ENCODE measurements around the gene FLYWCH2.

Gene FLYWCH2, protein sequence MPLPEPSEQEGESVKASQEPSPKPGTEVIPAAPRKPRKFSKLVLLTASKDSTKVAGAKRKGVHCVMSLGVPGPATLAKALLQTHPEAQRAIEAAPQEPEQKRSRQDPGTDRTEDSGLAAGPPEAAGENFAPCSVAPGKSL

DNA sequence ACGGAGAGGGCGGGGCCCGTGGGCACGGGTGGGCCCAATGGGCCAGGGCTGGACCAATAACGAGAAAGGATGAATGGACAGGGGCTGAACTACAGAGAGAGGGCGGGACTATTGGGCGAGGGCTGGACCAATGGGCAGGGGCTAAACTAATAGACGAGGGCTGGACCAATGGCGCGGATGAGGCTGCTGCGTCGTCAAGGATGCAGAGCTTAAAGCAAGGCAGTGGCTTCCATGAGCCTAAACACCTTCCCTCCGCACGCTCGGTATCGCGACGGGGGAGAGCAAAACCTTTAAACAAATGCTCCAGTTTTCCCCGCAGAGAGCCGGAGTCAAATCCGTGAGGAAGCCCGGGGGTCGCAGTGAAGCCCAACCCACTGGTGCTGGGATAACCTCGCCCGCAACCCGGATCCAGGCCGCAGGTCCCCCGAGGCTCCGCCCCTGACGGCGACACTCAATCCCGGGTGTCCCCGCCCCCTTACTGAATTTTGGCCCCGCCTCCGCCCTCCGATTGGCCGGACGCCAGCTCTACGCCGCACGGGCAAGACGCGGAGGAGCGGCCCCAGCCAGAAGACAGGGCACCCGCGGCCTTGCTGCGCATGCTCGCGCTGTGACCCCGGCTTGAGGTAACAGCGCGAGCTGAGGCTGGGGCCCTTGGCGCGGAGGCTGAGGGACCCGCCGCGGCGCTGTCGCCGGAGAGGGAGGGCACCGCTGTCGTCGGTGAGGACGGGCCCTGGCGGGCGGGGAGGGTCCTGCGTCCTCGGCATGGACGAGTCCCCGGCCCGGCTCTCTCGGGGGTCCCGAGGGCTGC is at the start of gene FLYWCH2:
Gene FLYWCH2 (plus strand): TSS at position 566 of the 808 bp plus-strand sequence. CDS start 13,235 bp downstream, outside the sequence.
- DNase-seq: peak; percentile 98

DNA sequence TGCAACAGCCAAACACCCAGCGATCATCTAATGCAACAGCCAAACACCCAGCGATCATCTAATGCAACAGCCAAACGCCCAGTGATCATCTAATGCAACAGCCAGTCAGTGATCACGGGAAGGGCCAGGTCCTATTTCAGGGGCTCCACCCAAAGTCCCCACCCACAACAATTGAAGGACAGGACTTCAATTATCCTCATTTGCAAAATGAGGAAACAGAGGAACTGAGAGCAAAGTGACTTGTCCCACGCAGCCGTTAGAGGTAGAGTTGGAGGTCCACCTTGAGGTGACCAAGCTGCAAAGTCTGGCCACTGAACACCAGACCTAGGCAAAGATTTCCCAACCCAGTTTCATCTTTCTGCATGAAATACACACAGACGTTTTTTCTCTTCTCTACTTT is 49.2 kb upstream of the FLYWCH2 start:
- DNase-seq: no peak

GRCh38 chr16:2834968-2835367 is 48.0 kb upstream of the FLYWCH2 start:
- DNase-seq: no peak

- no peak for DNase-seq
Observed at GRCh38 chr16:2835638-2836493, 47.1 kb upstream of the FLYWCH2 start.

DNA sequence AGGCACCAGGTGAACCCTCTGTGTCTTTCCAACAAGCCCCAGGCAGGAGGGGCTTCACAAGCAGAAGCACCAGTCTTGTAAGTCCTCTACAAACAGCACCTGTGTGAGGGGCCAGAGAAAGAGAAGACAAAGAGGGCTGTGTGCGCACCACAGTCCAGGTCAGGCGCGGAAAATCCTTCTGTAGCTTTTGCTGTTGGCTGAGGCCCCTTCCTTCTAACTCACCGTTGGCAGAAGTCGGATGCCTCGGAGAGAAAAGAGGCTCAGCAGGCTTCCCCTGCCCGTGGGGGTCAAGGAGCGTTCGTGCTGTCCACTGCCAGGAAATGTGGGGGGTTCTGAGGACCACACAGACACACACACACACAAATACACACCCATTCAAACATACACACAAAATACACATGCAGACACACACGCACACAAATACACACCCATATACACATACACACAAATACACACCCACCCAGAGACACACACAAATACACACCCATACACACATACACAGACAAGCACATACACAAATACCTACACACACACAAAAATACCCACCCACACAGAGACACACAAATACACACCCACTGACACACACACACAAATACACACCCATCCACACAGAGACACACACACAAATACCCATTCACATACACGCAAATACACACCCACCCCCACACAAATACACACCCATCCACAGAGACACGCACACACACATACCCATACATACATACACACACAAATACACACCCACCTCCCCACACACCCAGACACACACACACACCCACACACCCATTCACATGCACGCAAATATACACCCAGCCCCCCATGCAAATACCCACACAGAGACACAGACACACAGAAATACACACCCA is 46.1 kb upstream of the FLYWCH2 start:
- no peak for DNase-seq

- peak; percentile 69 for DNase-seq
Observed at GRCh38 chr16:2838928-2839327, 44.1 kb upstream of the FLYWCH2 start.

- no peak for DNase-seq
Observed at GRCh38 chr16:2839650-2840450, 43.2 kb upstream of the FLYWCH2 start.

DNA sequence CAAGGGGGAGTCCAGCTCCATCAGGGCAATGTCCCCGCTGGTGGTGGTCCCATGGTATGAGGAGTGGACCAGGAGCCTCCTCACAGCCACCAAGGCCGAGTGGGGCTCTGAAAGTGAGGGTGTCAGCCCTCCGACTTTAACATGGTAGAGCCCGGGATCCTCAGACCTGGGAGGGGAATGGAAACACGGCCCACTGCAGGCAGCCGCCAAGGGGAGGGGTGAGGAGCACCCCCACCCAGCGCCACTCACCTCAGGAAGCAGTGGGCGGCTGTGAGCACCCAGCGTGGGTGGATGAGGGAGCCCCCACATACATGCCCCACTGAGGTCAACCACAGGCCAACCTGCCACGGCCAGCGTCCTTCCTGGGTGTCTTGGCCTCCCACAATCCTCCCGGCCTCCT is 42.1 kb upstream of the FLYWCH2 start:
- no peak for DNase-seq

DNA sequence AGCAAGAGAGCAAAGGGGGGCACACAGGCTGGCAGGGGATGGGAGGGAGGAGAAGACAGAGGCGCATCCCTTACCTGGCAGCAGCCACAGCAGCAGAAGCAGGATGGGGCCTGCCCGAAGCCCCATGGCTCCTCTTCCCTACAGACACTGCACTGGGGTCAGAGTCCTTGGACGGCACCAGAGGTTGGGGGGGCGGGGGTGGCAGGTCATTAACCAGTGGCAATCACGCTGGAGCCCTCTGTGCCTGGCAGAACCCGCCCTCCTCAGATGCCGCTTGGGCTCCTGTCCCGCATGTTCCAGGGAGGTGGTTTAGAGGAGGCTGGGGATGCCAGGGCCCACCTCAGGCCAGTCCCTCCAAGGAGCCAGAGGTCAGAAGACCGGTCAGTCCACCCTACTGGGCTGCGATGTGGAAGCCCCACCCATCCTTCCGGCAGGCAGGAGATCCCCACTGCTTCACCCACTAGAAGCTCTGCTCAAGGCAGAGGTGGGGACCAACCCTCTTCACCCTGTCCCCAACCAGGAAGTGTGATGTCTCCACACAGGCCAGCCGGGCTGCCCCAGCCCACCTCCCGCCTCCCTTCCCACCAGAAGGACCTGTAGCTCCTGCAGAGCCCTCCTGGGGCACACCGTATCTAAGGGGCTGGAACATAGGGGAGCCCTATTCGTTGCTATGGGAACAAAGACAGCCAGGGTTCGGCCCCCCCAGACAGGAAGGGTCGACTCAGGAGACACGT is 41.2 kb upstream of the FLYWCH2 start:
- no peak for DNase-seq

DNA sequence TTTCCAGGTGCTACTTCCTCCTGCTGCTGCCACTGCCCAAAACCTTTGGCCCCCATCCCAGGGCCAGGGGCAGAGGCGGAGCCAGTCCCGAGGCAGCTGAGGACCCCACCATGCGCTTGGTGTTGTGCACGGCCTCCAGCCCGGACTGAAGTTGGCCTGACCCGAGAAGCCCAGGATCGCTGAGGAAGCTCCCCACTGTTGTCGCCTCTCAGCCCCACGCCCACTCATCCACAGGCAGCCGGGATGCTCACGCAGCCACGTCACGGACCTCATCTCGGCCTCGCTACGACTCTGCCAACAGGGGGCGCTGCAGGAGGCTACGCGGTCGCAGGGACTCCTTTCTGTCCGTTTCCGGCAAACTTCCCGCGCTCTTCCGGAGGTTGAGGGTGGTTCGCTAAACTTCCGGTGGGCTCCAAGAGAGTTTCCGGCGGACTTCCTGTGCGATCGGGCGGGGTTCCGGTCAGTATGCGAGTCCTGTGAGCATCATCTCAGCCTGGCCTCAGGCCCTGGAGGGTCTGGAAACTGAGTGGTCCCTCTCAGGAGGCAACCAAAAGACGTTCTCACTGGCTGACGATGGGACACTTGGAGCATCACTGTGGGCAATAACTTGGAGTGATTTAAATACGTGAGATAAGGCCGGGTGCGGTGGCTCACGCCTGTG is 40.5 kb upstream of the FLYWCH2 start:
- peak; percentile 74 for DNase-seq

DNA sequence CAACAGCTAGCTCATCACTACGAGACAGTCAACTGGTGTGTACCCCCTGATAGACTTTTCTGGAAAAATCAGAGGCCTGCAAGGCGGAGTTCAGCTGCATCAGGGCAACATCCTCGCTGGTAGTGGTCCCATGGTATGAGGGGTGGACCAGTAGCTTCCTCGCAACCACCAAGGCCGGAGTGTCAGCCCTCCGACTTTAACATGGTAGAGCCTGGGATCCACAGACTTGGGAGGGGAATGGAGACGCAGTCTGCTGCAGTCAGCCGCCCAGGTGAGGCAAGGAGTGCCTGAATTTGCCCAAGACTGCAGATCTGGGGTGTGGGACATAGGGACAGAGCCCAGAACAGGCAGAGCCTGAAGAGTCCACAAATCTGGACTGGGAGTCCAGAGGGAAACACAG is 39.5 kb upstream of the FLYWCH2 start:
- no peak for DNase-seq

- DNase-seq: no peak
Observed at GRCh38 chr16:2845116-2845515, 37.9 kb upstream of the FLYWCH2 start.

GRCh38 chr16:2846511-2847310 is 36.3 kb upstream of the FLYWCH2 start:
- DNase-seq: no peak

DNA sequence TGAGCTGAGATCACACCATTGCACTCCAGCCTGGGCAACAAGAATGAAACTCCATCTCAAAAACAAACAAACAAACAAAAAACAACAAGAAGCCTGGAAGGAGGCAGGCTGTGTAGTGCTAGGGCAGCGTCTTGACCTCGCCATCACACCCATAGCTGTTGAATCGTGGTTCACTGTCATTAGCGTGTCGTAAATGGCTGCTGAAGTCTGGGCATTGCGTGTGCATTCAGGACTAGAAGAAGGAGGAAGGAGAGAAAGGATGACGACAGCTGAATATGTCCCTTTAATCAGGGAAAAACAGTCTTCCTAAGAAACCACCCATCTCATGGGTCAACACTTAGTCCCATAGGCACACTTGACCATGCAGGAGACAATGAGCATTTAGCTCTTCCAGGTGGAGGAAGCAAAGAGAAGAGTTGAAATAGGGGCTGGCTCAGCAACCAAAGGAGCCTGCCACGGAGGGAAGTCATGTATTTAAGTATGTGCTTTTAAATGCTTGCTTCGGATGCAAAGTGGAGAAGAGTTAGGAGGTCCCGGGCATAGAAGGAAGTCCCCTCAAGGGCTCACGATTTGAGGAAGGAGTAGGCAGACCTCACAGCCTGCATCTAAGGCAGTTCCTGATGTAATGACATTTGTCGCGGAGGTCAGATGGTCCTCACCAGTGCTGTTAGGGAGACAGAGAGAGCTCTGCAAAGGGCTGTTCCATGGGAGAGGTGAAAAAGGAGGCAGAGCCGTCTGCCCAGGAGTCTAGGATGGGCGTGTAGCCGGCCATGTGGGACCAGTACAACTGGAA is 33.9 kb upstream of the FLYWCH2 start:
- DNase-seq: no peak

- no peak for DNase-seq
Observed at GRCh38 chr16:2852003-2852730, 30.8 kb upstream of the FLYWCH2 start.

DNA sequence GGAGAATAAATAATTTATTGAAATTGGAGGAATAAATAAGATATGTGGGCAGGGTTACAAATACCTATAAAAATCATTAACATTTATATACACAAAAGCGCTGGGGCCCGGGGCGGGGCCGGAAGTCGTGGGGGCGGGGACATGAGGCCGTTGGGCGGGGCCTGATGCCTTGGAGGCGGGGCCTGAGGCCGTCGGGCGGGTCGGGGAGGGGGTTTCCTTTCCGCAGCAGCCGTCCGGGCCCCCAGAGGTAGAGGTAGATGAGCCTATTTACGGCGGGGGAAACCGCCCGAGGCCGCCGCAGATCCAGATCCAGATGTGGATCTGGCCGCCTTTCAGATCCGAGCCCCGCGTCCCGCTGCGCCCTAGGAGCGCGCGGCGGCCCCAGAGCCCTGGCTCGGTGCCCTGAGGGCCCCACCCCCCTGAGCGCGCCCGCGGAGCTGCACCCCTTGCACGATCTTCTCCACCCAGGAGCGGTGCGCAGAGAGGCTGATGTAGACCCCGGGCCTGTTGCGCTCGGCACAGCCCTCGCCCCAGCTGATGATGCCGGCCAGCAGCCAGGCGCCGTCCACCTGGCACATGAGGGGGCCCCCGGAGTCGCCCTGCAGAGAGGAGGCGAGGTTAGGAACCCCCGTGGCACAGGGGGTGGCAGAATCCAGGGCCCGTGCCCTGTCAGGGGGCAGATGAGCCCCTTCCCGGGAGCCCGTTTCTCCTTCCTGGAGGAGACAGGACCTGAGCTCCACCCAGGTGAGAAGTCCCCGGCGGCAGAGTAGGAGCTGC is 30.1 kb upstream of the FLYWCH2 start:
- DNase-seq: no peak

GRCh38 chr16:2853531-2854073 is 29.4 kb upstream of the FLYWCH2 start:
- DNase-seq: no peak
